ENCODE results near the gene POLR2M.

Gene POLR2M

DNA sequence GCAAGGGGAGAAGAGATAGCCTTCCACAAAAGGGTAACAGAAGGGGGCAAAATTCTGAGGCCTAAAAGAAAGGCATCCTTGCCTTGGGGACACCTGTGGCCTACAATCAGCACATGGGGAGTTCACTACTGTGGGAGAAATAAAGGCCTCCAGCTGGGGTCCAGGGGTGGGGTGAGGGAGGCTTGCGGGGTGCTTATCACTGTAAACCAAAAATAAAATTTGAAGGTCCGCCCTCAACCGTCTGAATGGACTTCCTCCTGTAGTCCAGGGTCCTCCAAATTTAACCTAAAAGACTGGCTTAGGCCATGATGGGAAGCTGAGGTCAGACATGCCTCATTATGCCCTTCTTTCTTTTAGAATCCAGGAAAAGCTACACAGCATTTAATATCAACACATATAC is 2.1 kb upstream of the POLR2M start:
- H3K9ac ChIP-seq (ENCODE audit: low read depth, low read length, poor library complexity), result no peak overlapping the region
- no CpG with 5 or more reads among the region's 3 CpGs for WGBS, 2 donors (ENCODE audit: extremely low coverage in 2 of 2, insufficient read length in 2 of 2, insufficient replicate concordance in 1 of 2)
- peaks cover 2% of the 10 kb centered on the region for H3K79me1 ChIP-seq (ENCODE audit: low read depth, low read length)
- H3K4ac ChIP-seq (ENCODE audit: low read length), result no peak overlapping the region
- H3K4me3 ChIP-seq (ENCODE audit: low read length in 2 of 2), result no peak overlapping the region
- no peak overlapping the region for H2BK15ac ChIP-seq (ENCODE audit: low read length)
- H3K18ac ChIP-seq (ENCODE audit: low read length), result no peak overlapping the region
- H3K23ac ChIP-seq (ENCODE audit: low read depth, low read length, poor library complexity), result no peak overlapping the region
- DNase-seq (ENCODE audit: low spot score), result no peak
- H3K27ac ChIP-seq (replicated peaks; ENCODE audit: low read length), result no peak overlapping the region
- no peak overlapping the region for H3K14ac ChIP-seq (ENCODE audit: low read length)
- peaks cover 2 to 7% of the 10 kb centered on the region in 2 donors for H3K4me1 ChIP-seq (ENCODE audit: control insufficient read depth in 2 of 2, insufficient read depth in 1 of 2, low read depth in 1 of 2, low read length in 2 of 2)
- H3K4me2 ChIP-seq (ENCODE audit: insufficient read depth, low read length, poor library complexity, severe bottlenecking), result no peak overlapping the region
- H2BK120ac ChIP-seq (ENCODE audit: low read depth, low read length), result no peak overlapping the region
- H3K9me3 ChIP-seq (replicated peaks in 1 of 2; ENCODE audit: control insufficient read depth in 2 of 2, insufficient read depth in 1 of 2, low read depth in 1 of 2, low read length in 2 of 2), result peaks cover 3 to 4% of the 10 kb centered on the region in 2 donors
- H4K91ac ChIP-seq (ENCODE audit: low read depth, low read length, poor library complexity), result no peak overlapping the region
- no peak overlapping the region for H2AK5ac ChIP-seq (ENCODE audit: low read depth, low read length)
- H2BK5ac ChIP-seq (ENCODE audit: low read length), result no peak overlapping the region
- H4K8ac ChIP-seq (ENCODE audit: low read depth, low read length), result no peak overlapping the region
- H3K27me3 ChIP-seq (ENCODE audit: control insufficient read depth in 3 of 3, insufficient read depth in 3 of 3, low read depth in 1 of 3, low read length in 3 of 3), result peaks cover 0 to 35% (median 0%) of the 10 kb centered on the region in 3 experiments
- H3K36me3 ChIP-seq (replicated peaks in 1 of 2; ENCODE audit: control insufficient read depth in 2 of 2, insufficient read depth in 2 of 2, low read length in 2 of 2), result peaks cover 4 to 11% of the 10 kb centered on the region in 2 donors
- H2BK12ac ChIP-seq (ENCODE audit: low read length), result no peak overlapping the region
- peak overlapping the region; percentile 21 for H2AFZ ChIP-seq (ENCODE audit: low read length)

DNA sequence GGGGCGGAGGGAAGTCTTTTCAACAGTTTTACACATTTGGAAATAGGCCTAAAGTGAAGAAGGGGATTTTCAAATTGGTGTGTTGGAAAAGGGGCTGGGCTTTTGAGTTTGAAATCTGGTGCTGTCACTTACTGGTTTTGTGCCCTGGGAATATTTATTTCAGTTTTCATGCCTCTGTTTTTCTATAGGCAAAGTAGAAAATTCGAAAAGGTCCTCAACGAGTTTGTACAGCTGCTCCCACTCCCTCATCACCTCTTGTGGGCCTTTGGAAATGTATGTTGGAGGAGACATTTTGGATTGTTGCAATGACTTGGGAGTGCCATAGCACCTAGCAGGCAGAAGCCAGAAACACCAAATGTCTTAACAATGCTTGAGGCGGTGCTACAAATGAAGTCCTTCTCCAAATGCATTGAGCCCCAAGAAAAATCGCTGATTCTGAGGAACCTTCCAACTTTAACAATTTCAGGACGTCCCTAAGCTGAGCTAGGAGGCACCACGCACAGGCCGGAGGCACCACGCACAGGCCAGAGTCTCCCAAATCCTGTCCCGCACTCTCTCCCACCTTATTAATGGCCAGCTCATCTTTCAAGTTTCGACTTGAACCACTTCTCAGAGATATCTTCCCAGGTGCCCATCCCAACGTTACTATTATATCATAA is 639 bp upstream of the POLR2M start:
- H4K8ac ChIP-seq (ENCODE audit: low read depth, low read length), result peak overlapping the region; percentile 92
- peaks cover 0 to 28% (median 0%) of the 10 kb centered on the region in 3 experiments for H3K27me3 ChIP-seq (ENCODE audit: control insufficient read depth in 3 of 3, insufficient read depth in 3 of 3, low read depth in 1 of 3, low read length in 3 of 3)
- H3K4ac ChIP-seq (ENCODE audit: low read length), result peak overlapping the region; percentile 60
- no peak overlapping the region for H2BK15ac ChIP-seq (ENCODE audit: low read length)
- H3K27ac ChIP-seq (replicated peaks; ENCODE audit: low read length), result no peak overlapping the region
- H3K9me3 ChIP-seq (replicated peaks in 1 of 2; ENCODE audit: control insufficient read depth in 2 of 2, insufficient read depth in 1 of 2, low read depth in 1 of 2, low read length in 2 of 2), result peaks cover 3 to 4% of the 10 kb centered on the region in 2 donors
- H2BK12ac ChIP-seq (ENCODE audit: low read length), result no peak overlapping the region
- no peak overlapping the region for H3K23ac ChIP-seq (ENCODE audit: low read depth, low read length, poor library complexity)
- H3K79me1 ChIP-seq (ENCODE audit: low read depth, low read length), result peaks cover 2% of the 10 kb centered on the region
- no CpG with 5 or more reads among the region's 12 CpGs for WGBS, 2 donors (ENCODE audit: extremely low coverage in 2 of 2, insufficient read length in 2 of 2, insufficient replicate concordance in 1 of 2)
- no peak overlapping the region for H3K4me2 ChIP-seq (ENCODE audit: insufficient read depth, low read length, poor library complexity, severe bottlenecking)
- peaks cover 2 to 7% of the 10 kb centered on the region in 2 donors for H3K4me1 ChIP-seq (ENCODE audit: control insufficient read depth in 2 of 2, insufficient read depth in 1 of 2, low read depth in 1 of 2, low read length in 2 of 2)
- peak overlapping the region; percentile 66 for H3K9ac ChIP-seq (ENCODE audit: low read depth, low read length, poor library complexity)
- no peak overlapping the region for H2BK120ac ChIP-seq (ENCODE audit: low read depth, low read length)
- no peak overlapping the region for H2BK5ac ChIP-seq (ENCODE audit: low read length)
- peak overlapping the region; percentile 73 for H2AK5ac ChIP-seq (ENCODE audit: low read depth, low read length)
- DNase-seq (ENCODE audit: low spot score), result no peak
- peak overlapping the region; percentile 96 for H2AFZ ChIP-seq (ENCODE audit: low read length)
- peak overlapping the region; percentile 82 for H3K18ac ChIP-seq (ENCODE audit: low read length)
- H3K4me3 ChIP-seq (ENCODE audit: low read length in 2 of 2), result peak overlapping the region; percentile 98
- H3K14ac ChIP-seq (ENCODE audit: low read length), result no peak overlapping the region
- no peak overlapping the region for H4K91ac ChIP-seq (ENCODE audit: low read depth, low read length, poor library complexity)
- peaks cover 9 to 26% of the 10 kb centered on the region in 2 donors for H3K36me3 ChIP-seq (replicated peaks in 1 of 2; ENCODE audit: control insufficient read depth in 2 of 2, insufficient read depth in 2 of 2, low read length in 2 of 2)

DNA sequence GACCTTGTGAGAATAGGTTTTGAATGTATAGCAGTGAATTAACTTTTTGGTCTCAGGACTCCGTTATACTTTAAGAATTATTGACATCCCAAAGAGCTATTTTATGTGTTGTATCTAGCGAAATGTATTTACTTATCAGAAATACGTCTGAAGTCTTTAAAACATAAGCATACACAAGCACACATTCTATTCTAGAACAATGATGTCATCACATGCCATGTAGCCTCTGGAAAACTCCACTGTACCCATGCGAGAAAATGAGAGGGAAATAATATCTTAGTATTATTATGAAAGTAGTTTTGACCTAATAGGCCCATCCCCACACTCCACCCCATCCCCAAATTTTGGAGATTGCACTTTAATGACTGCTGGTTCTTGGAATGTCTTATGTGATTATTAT is 1.5 kb downstream of the POLR2M start:
- Histone ChIP-seq H3K4me3 (ENCODE audit: low read length in 2 of 2) (peak overlapping the region in 1 of 2 donors; percentile 98), H3K36me3 (replicated peaks in 1 of 2; ENCODE audit: control insufficient read depth in 2 of 2, insufficient read depth in 2 of 2, low read length in 2 of 2) (peaks cover 19 to 47% of the 10 kb centered on the region in 2 donors), H2BK120ac (ENCODE audit: low read depth, low read length) (no peak overlapping the region), H3K4me2 (ENCODE audit: insufficient read depth, low read length, poor library complexity, severe bottlenecking) (no peak overlapping the region), H3K4me1 (ENCODE audit: control insufficient read depth in 2 of 2, insufficient read depth in 1 of 2, low read depth in 1 of 2, low read length in 2 of 2) (peaks cover 2 to 7% of the 10 kb centered on the region in 2 donors), H4K91ac (ENCODE audit: low read depth, low read length, poor library complexity) (no peak overlapping the region), H2BK15ac (ENCODE audit: low read length) (no peak overlapping the region), H2BK5ac (ENCODE audit: low read length) (no peak overlapping the region), H2BK12ac (ENCODE audit: low read length) (no peak overlapping the region), H2AFZ (ENCODE audit: low read length) (no peak overlapping the region), H3K4ac (ENCODE audit: low read length) (no peak overlapping the region), H3K14ac (ENCODE audit: low read length) (no peak overlapping the region), H3K23ac (ENCODE audit: low read depth, low read length, poor library complexity) (no peak overlapping the region), H3K18ac (ENCODE audit: low read length) (no peak overlapping the region), H3K9ac (ENCODE audit: low read depth, low read length, poor library complexity) (no peak overlapping the region), H2AK5ac (ENCODE audit: low read depth, low read length) (no peak overlapping the region), H4K8ac (ENCODE audit: low read depth, low read length) (no peak overlapping the region), H3K27me3 (ENCODE audit: control insufficient read depth in 3 of 3, insufficient read depth in 3 of 3, low read depth in 1 of 3, low read length in 3 of 3) (peaks cover 0 to 8% (median 0%) of the 10 kb centered on the region in 3 experiments), H3K9me3 (replicated peaks in 1 of 2; ENCODE audit: control insufficient read depth in 2 of 2, insufficient read depth in 1 of 2, low read depth in 1 of 2, low read length in 2 of 2) (peaks cover 3 to 4% of the 10 kb centered on the region in 2 donors), H3K79me1 (ENCODE audit: low read depth, low read length) (peaks cover 2% of the 10 kb centered on the region), H3K27ac (replicated peaks; ENCODE audit: low read length) (no peak overlapping the region)
- DNase-seq (ENCODE audit: low spot score), result no peak
- WGBS, 2 donors (ENCODE audit: extremely low coverage in 2 of 2, insufficient read length in 2 of 2, insufficient replicate concordance in 1 of 2), result no CpG with 5 or more reads among the region's 4 CpGs

DNA sequence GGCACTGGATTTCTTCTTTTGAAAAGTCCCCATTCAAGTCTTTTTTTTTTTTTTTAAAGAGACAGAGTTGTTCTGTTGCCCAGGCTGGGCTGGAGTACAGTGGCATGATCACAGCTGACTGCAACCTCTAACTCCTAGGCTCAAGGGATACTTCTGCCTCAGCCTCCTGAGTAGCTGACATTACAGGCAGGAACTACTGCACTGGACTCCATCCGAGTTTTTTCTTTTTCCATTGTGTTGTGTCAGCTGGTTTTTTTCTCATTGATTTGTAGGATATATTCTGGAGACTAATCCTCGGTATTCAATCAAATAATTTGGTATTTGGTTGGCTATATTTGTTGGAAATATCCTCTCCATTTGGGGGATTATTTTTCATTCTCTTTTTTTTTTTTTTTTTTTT is 11.8 kb downstream of the POLR2M start:
- no peak overlapping the region for H3K4me2 ChIP-seq (ENCODE audit: insufficient read depth, low read length, poor library complexity, severe bottlenecking)
- H3K27ac ChIP-seq (replicated peaks; ENCODE audit: low read length), result no peak overlapping the region
- H3K23ac ChIP-seq (ENCODE audit: low read depth, low read length, poor library complexity), result no peak overlapping the region

More for the DNA sequence above, 11.8 kb downstream of the POLR2M start:
- Histone ChIP-seq H2BK15ac (ENCODE audit: low read length) (no peak overlapping the region), H3K27me3 (ENCODE audit: control insufficient read depth in 3 of 3, insufficient read depth in 3 of 3, low read depth in 1 of 3, low read length in 3 of 3) (no peaks in the 10 kb centered on the region), H3K36me3 (replicated peaks in 1 of 2; ENCODE audit: control insufficient read depth in 2 of 2, insufficient read depth in 2 of 2, low read length in 2 of 2) (peaks cover 5 to 45% of the 10 kb centered on the region in 2 donors), H4K91ac (ENCODE audit: low read depth, low read length, poor library complexity) (no peak overlapping the region), H2AFZ (ENCODE audit: low read length) (no peak overlapping the region), H3K4me3 (ENCODE audit: low read length in 2 of 2) (no peak overlapping the region), H2AK5ac (ENCODE audit: low read depth, low read length) (no peak overlapping the region), H3K9ac (ENCODE audit: low read depth, low read length, poor library complexity) (no peak overlapping the region), H3K18ac (ENCODE audit: low read length) (no peak overlapping the region), H3K79me1 (ENCODE audit: low read depth, low read length) (no peaks in the 10 kb centered on the region), H3K14ac (ENCODE audit: low read length) (no peak overlapping the region), H3K4ac (ENCODE audit: low read length) (no peak overlapping the region), H4K8ac (ENCODE audit: low read depth, low read length) (no peak overlapping the region), H2BK12ac (ENCODE audit: low read length) (no peak overlapping the region), H3K4me1 (ENCODE audit: control insufficient read depth in 2 of 2, insufficient read depth in 1 of 2, low read depth in 1 of 2, low read length in 2 of 2) (no peaks in the 10 kb centered on the region), H2BK5ac (ENCODE audit: low read length) (no peak overlapping the region), H3K9me3 (replicated peaks in 1 of 2; ENCODE audit: control insufficient read depth in 2 of 2, insufficient read depth in 1 of 2, low read depth in 1 of 2, low read length in 2 of 2) (no peaks in the 10 kb centered on the region), H2BK120ac (ENCODE audit: low read depth, low read length) (no peak overlapping the region)
- DNase-seq (ENCODE audit: low spot score), result no peak
- no CpG with 5 or more reads among the region's 2 CpGs for WGBS, 2 donors (ENCODE audit: extremely low coverage in 2 of 2, insufficient read length in 2 of 2, insufficient replicate concordance in 1 of 2)
